Prostate gland (tissue), 2 donors: ENCODE results near the gene SLC2A10.

Source experiments
- CTCF ChIP-seq, 4 experiments: fragments of 200-600 bp in 2 of 4; fragments of 450-650 bp in 2 of 4; sonication (generic) in 2 of 4; IDR thresholded peaks; 1 replicate in 3 of 4; 2 replicates in 1 of 4; pipeline ENCODE4 v1.5.1; 2016 to 2019; ENCODE audit warnings: antibody characterized with exemption in 4 of 4, mild to moderate bottlenecking in 2 of 4, moderate library complexity in 2 of 4
- POLR2A ChIP-seq: fragments of 450-650 bp; IDR thresholded peaks from one replicate; pipeline ENCODE4 v1.6.1; 2016; ENCODE audit warnings: antibody characterized with exemption, mild to moderate bottlenecking

GRCh38 chr20:46681032-46681854 lies 28.2 kb upstream of the SLC2A10 start:
- peak; percentile 82 to 91 (median 85) for TF ChIP-seq CTCF (IDR thresholded peaks at IDR 0.05)
- no peak for TF ChIP-seq POLR2A
